A549 (cell line): Measurements from ENCODE around the gene PGBD5.

ENCODE experiments used
- CEBPB ChIP-seq, 2 experiments: fragments of >200 bp in 1 of 2; sonication (Bioruptor Twin) in 1 of 2; formaldehyde crosslinking in 1 of 2; IDR thresholded peaks; 2 replicates each; pipeline ENCODE4 v1.6.1; 2012 to 2016
- ESRRA ChIP-seq: fragments of 150-350 bp; IDR thresholded peaks from 2 replicates; pipeline ENCODE4 v1.6.1; 2014; ENCODE audit warnings: mild to moderate bottlenecking, low read length, borderline replicate concordance
- JUN ChIP-seq, 2 experiments: fragments of >200 bp; sonication (Bioruptor Twin); formaldehyde crosslinking; IDR thresholded peaks; 2 replicates in 1 of 2; 3 replicates in 1 of 2; pipeline ENCODE4 v1.6.1; 2016 to 2017
- KDM5A ChIP-seq: fragments of 200-600 bp; sonication (generic); IDR thresholded peaks from 2 replicates; pipeline ENCODE4 v1.6.1; 2016; ENCODE audit warnings: antibody characterized with exemption, mild to moderate bottlenecking
- MYC ChIP-seq: IDR thresholded peaks from 2 replicates; pipeline ENCODE4 v1.6.1; 2012; ENCODE audit warnings: mild to moderate bottlenecking, inconsistent platforms, low read length, improper control_type of control experiment, borderline replicate concordance
- POLR2A ChIP-seq: IDR thresholded peaks from 2 replicates; pipeline ENCODE4 v1.6.1; 2012; ENCODE audit warnings: mild to moderate bottlenecking, low read length
- RAD21 ChIP-seq, 2 experiments: fragments of >200 bp in 1 of 2; sonication (Bioruptor Twin) in 1 of 2; formaldehyde crosslinking in 1 of 2; IDR thresholded peaks in 1 of 2; conservative IDR thresholded peaks in 1 of 2; 2 replicates in 1 of 2; 3 replicates in 1 of 2; pipeline ENCODE4 v1.6.1; 2012 to 2018; ENCODE audit warnings: inconsistent platforms in 1 of 2
- RCOR1 ChIP-seq: fragments of 150-350 bp; IDR thresholded peaks from 2 replicates; pipeline ENCODE4 v1.6.1; 2014; ENCODE audit warnings: antibody characterized with exemption, low read length, low read depth
- RFX5 ChIP-seq: fragments of 450-650 bp; IDR thresholded peaks from 2 replicates; pipeline ENCODE4 v1.7.1; 2014; ENCODE audit warnings: antibody characterized with exemption, mild to moderate bottlenecking, moderate library complexity
- USF2 ChIP-seq: fragments of 450-650 bp; IDR thresholded peaks from 2 replicates; pipeline ENCODE4 v1.6.1; 2014; ENCODE audit warnings: antibody characterized with exemption
- TF ChIP-seq, protein P1 (sequence below): fragments of >200 bp; sonication (Bioruptor Twin); formaldehyde crosslinking; IDR thresholded peaks from 3 replicates; pipeline ENCODE4 v1.5.1; 2016
- TF ChIP-seq, protein P2 (sequence below): fragments of 150-350 bp; IDR thresholded peaks from 2 replicates; pipeline ENCODE4 v1.6.1; 2014; ENCODE audit warnings: low read depth, mild to moderate bottlenecking, low read length
- TF ChIP-seq, protein P3 (sequence below): IDR thresholded peaks from 2 replicates; pipeline ENCODE4 v1.6.1; 2012

DNA sequence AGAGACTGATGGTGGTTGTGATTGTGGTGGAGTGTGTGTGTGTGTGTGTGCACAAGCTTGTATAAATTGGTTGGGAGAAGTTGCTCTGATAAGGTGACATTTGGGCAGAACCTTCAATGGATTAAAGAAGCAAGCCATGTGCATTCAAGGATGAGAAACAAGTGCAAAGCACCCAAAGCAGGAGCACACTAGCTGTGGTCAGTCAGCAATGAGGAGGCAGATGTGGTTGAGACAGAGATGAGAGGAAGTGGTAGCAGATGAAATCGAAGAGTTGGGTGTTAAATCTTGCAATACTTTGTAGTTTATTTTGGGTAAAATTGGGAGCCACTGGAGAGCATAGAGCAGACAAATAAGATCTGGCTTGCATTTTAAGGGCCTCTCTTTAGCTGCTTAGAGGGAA, 4.4 kb upstream of the PGBD5 start:
- TF ChIP-seq POLR2A (no peak), MYC (no peak), JUN (IDR thresholded peaks at IDR 0.05) (no peak), RFX5 (no peak), ESRRA (no peak), RAD21 (conservative IDR thresholded peaks at IDR 0.05 in 1 of 2, IDR thresholded peaks at IDR 0.05 in 1 of 2) (no peak), USF2 (no peak), RCOR1 (no peak), KDM5A (no peak), CEBPB (IDR thresholded peaks at IDR 0.05) (no peak)
- TF ChIP-seq, protein P1, sequence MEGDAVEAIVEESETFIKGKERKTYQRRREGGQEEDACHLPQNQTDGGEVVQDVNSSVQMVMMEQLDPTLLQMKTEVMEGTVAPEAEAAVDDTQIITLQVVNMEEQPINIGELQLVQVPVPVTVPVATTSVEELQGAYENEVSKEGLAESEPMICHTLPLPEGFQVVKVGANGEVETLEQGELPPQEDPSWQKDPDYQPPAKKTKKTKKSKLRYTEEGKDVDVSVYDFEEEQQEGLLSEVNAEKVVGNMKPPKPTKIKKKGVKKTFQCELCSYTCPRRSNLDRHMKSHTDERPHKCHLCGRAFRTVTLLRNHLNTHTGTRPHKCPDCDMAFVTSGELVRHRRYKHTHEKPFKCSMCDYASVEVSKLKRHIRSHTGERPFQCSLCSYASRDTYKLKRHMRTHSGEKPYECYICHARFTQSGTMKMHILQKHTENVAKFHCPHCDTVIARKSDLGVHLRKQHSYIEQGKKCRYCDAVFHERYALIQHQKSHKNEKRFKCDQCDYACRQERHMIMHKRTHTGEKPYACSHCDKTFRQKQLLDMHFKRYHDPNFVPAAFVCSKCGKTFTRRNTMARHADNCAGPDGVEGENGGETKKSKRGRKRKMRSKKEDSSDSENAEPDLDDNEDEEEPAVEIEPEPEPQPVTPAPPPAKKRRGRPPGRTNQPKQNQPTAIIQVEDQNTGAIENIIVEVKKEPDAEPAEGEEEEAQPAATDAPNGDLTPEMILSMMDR = no peak
- TF ChIP-seq, protein P2, sequence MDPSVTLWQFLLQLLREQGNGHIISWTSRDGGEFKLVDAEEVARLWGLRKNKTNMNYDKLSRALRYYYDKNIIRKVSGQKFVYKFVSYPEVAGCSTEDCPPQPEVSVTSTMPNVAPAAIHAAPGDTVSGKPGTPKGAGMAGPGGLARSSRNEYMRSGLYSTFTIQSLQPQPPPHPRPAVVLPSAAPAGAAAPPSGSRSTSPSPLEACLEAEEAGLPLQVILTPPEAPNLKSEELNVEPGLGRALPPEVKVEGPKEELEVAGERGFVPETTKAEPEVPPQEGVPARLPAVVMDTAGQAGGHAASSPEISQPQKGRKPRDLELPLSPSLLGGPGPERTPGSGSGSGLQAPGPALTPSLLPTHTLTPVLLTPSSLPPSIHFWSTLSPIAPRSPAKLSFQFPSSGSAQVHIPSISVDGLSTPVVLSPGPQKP = no peak
- TF ChIP-seq, protein P3, sequence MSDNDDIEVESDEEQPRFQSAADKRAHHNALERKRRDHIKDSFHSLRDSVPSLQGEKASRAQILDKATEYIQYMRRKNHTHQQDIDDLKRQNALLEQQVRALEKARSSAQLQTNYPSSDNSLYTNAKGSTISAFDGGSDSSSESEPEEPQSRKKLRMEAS = no peak
